Astrocyte of the cerebellum (primary cell): ENCODE results near the gene ACOT7.

ENCODE experiments used
- DNase-seq: peaks from one replicate; pipeline ENCODE4 v3.0.0-alpha.2; 2011; ENCODE audit warnings: low read depth
- H3K4me3 ChIP-seq: 2 replicates; pipeline ENCODE4 v1.5.1; 2011; ENCODE audit warnings: mild to moderate bottlenecking, low read depth, low read length, moderate library complexity
- CTCF ChIP-seq: IDR thresholded peaks from 2 replicates; pipeline ENCODE4 v1.5.1; 2012; ENCODE audit warnings: low read length, low read depth, moderate library complexity, mild to moderate bottlenecking; ENCODE audit errors: missing control alignments
- in situ Hi-C: cut with HindIII; loops from 2 replicates; pipeline ENCODE4 v1.10.0; 2017; ENCODE audit warnings: low sequenced_read_pairs

The ACOT7 gene

GRCh38 chr1:6416295-6416656 lies 22.7 kb upstream of the ACOT7 start:
- no peak for DNase-seq
- TF ChIP-seq CTCF, result no peak

GRCh38 chr1:6414881-6415626 lies 21.5 kb upstream of the ACOT7 start:
- in situ Hi-C loops, result no loop called here
- TF ChIP-seq CTCF, result no peak
- no peak for DNase-seq
- H3K4me3 ChIP-seq, result no peak overlapping the region

More at GRCh38 chr1:6416295-6416656, 22.7 kb upstream of the ACOT7 start:
- in situ Hi-C loops, result no loop called here
- H3K4me3 ChIP-seq, result no peak overlapping the region

GRCh38 chr1:6414443-6414844 lies 20.9 kb upstream of the ACOT7 start:
- in situ Hi-C loops, result no loop called here
- peak; percentile 73 for TF ChIP-seq CTCF
- DNase-seq, result no peak
- H3K4me3 ChIP-seq, result no peak overlapping the region

GRCh38 chr1:6412896-6413295 lies 19.3 kb upstream of the ACOT7 start:
- no peak for TF ChIP-seq CTCF
- in situ Hi-C loops, result no loop called here
- no peak overlapping the region for H3K4me3 ChIP-seq
- no peak for DNase-seq

GRCh38 chr1:6410248-6410893 lies 16.8 kb upstream of the ACOT7 start:
- TF ChIP-seq CTCF, result no peak
- no peak overlapping the region for H3K4me3 ChIP-seq
- in situ Hi-C loops, result no loop called here
- DNase-seq, result no peak

GRCh38 chr1:6409733-6410132 lies 16.2 kb upstream of the ACOT7 start:
- no peak for DNase-seq
- no peak for TF ChIP-seq CTCF
- no peak overlapping the region for H3K4me3 ChIP-seq
- in situ Hi-C loops, result no loop called here
